ENCODE data around the gene SUGCT.
"Not testable (repeated sequence)": the region's sequence is repeated elsewhere in the genome, so short reads cannot be mapped to it uniquely, and the experiment has no call there.

Gene SUGCT

GRCh38 chr7:40405991-40406390 is 271.2 kb downstream of the SUGCT start:
- DNase-seq (ENCODE audit: low spot score), result no peak

- DNase-seq (ENCODE audit: low spot score), result no peak
Observed at GRCh38 chr7:40412323-40412722, 277.5 kb downstream of the SUGCT start.

- DNase-seq (ENCODE audit: low spot score), result not testable (repeated sequence)
Observed at GRCh38 chr7:40414704-40415103, 279.9 kb downstream of the SUGCT start.

- DNase-seq (ENCODE audit: low spot score), result no peak
Observed at GRCh38 chr7:40418448-40418847, 283.6 kb downstream of the SUGCT start.

- DNase-seq (ENCODE audit: low spot score), result no peak
Observed at GRCh38 chr7:40418983-40419382, 284.2 kb downstream of the SUGCT start.

GRCh38 chr7:40419806-40420205 is 285.0 kb downstream of the SUGCT start:
- no peak for DNase-seq (ENCODE audit: low spot score)

GRCh38 chr7:40421433-40421832 is 286.6 kb downstream of the SUGCT start:
- no peak for DNase-seq (ENCODE audit: low spot score)

GRCh38 chr7:40425696-40426095 is 290.9 kb downstream of the SUGCT start:
- DNase-seq (ENCODE audit: low spot score), result no peak

- DNase-seq (ENCODE audit: low spot score), result no peak
Observed at GRCh38 chr7:40428421-40428820, 293.6 kb downstream of the SUGCT start.

GRCh38 chr7:40429826-40430225 is 295.0 kb downstream of the SUGCT start:
- no peak for DNase-seq (ENCODE audit: low spot score)

- DNase-seq (ENCODE audit: low spot score), result no peak
Observed at GRCh38 chr7:40432046-40432445, 297.2 kb downstream of the SUGCT start.

GRCh38 chr7:40436710-40437109 is 301.9 kb downstream of the SUGCT start:
- no peak for DNase-seq (ENCODE audit: low spot score)

- DNase-seq (ENCODE audit: low spot score), result peak; percentile 72
Observed at GRCh38 chr7:40437498-40437897, 302.7 kb downstream of the SUGCT start.

GRCh38 chr7:40437936-40438634 is 303.3 kb downstream of the SUGCT start:
- peak; percentile 6 for DNase-seq (ENCODE audit: low spot score)

- no peak for DNase-seq (ENCODE audit: low spot score)
Observed at GRCh38 chr7:40439686-40440085, 304.9 kb downstream of the SUGCT start.

- DNase-seq (ENCODE audit: low spot score), result no peak
Observed at GRCh38 chr7:40447345-40447744, 312.5 kb downstream of the SUGCT start.

- no peak for DNase-seq (ENCODE audit: low spot score)
Observed at GRCh38 chr7:40455485-40455884, 320.7 kb downstream of the SUGCT start.

GRCh38 chr7:40457776-40458480 is 323.1 kb downstream of the SUGCT start:
- no peak for DNase-seq (ENCODE audit: low spot score)

- peak; percentile 4 for DNase-seq (ENCODE audit: low spot score)
Observed at GRCh38 chr7:40463446-40463845, 328.6 kb downstream of the SUGCT start.

GRCh38 chr7:40468891-40469864 is 334.4 kb downstream of the SUGCT start:
- DNase-seq (ENCODE audit: low spot score), result peak; percentile 50

- DNase-seq (ENCODE audit: low spot score), result no peak
Observed at GRCh38 chr7:40470091-40470592, 335.3 kb downstream of the SUGCT start.

GRCh38 chr7:40470817-40471216 is 336.0 kb downstream of the SUGCT start:
- no peak for DNase-seq (ENCODE audit: low spot score)

All from AG08396 (cell line).